HUES6 (cell line): ENCODE results near the gene SOD3.

Source experiments
- H3K27ac ChIP-seq: 2 replicates; pipeline ENCODE4 v1.7.0; 2013; ENCODE audit warnings: low read depth, mild to moderate bottlenecking, low read length, inconsistent platforms
- H3K27me3 ChIP-seq: 2 replicates; pipeline ENCODE4 v1.6.1; 2013; ENCODE audit warnings: low read length; ENCODE audit not compliant: control insufficient read depth, insufficient read depth
- H3K36me3 ChIP-seq: 2 replicates; pipeline ENCODE4 v1.6.1; 2013; ENCODE audit warnings: low read length; ENCODE audit not compliant: control insufficient read depth, insufficient read depth
- H3K4me1 ChIP-seq: 2 replicates; pipeline ENCODE4 v1.6.1; 2013; ENCODE audit warnings: low read length; ENCODE audit not compliant: control insufficient read depth, insufficient read depth
- H3K4me3 ChIP-seq: 2 replicates; pipeline ENCODE4 v1.5.1; 2013; ENCODE audit warnings: low read depth, low read length
- H3K9ac ChIP-seq: one replicate; pipeline ENCODE4 v1.6.1; 2013; ENCODE audit warnings: mild to moderate bottlenecking, low read length
- H3K9me3 ChIP-seq: 2 replicates; pipeline ENCODE4 v1.6.1; 2013; ENCODE audit warnings: low read depth, low read length; ENCODE audit not compliant: control insufficient read depth, insufficient read depth

Gene SOD3

GRCh38 chr4:24845902-24846301, 50.5 kb downstream of the SOD3 start:
- peaks cover 12% of the 10 kb centered on the region for H3K4me1 ChIP-seq

DNA sequence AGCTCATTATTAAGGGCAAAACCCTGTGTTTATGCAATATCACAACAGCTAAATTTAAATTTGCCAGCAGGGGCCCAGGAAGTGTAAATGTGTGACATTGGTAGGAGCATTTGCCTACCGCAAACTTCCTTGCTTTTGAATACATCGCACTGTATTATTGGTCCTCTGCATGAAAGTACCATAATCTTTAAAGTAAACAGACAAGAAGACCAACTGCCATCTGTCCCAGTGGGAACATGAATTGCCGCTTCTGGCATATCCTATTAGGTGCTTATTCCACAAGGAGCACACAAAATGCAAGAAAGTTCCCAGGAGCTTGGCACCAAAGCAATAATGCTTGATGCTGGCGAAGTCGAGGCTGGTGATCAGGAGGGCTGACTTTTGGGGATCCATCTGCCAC, 51.3 kb downstream of the SOD3 start:
- Histone ChIP-seq H3K27ac (no peak overlapping the region), H3K4me3 (no peak overlapping the region), H3K27me3 (no peaks in the 10 kb centered on the region), H3K9ac (no peak overlapping the region), H3K36me3 (no peaks in the 10 kb centered on the region), H3K4me1 (peaks cover 14% of the 10 kb centered on the region), H3K9me3 (no peaks in the 10 kb centered on the region)

More at GRCh38 chr4:24845902-24846301, 50.5 kb downstream of the SOD3 start:
- Histone ChIP-seq H3K36me3 (no peaks in the 10 kb centered on the region), H3K9ac (no peak overlapping the region), H3K9me3 (no peaks in the 10 kb centered on the region), H3K4me3 (no peak overlapping the region), H3K27me3 (no peaks in the 10 kb centered on the region), H3K27ac (no peak overlapping the region)

DNA sequence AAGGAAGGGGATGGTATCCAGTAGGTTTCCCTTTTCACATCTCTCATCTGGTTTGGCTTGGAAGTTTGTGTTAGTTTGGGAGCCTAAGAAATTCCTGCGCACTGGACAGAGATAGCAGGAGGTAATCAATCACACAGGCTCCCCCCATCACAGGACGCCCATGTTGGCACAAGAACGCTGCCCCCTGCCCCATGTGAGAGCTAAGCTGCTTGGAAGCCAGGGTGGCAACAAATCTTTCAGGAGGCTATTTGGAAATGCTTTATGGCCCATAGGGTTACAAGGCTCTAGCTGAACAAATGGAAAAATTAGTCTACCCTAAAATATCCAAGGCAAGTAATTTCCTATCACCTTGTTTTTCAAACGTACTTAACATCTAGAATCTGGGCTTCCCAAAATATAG, 54.0 kb downstream of the SOD3 start:
- H3K36me3 ChIP-seq, result no peaks in the 10 kb centered on the region
- no peaks in the 10 kb centered on the region for H3K27me3 ChIP-seq
- no peaks in the 10 kb centered on the region for H3K9me3 ChIP-seq
- peaks cover 14% of the 10 kb centered on the region for H3K4me1 ChIP-seq
- H3K9ac ChIP-seq, result no peak overlapping the region
- no peak overlapping the region for H3K4me3 ChIP-seq
- H3K27ac ChIP-seq, result no peak overlapping the region

DNA sequence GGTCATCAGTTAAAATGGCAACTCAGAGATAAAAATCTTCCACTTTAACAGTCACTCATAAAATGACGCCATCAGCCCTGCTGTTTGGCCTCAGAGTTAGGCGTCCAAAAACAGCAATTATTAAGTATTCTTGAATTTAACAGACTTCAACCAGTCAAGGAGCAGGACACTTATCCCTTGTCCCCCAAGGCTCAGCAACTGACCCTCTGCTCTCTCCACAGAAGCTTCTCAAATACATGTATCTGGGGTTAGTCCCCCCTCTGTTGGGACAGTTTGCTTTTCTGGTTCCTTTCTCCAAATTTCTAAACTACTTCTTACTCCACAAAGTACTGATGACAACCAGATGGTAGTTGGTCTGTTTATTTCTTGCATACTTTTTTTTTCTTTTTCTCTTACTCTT, 54.4 kb downstream of the SOD3 start:
- H3K9me3 ChIP-seq, result no peaks in the 10 kb centered on the region
- H3K4me3 ChIP-seq, result no peak overlapping the region
- peaks cover 14% of the 10 kb centered on the region for H3K4me1 ChIP-seq
- H3K36me3 ChIP-seq, result no peaks in the 10 kb centered on the region
- H3K27me3 ChIP-seq, result no peaks in the 10 kb centered on the region
- H3K9ac ChIP-seq, result no peak overlapping the region
- no peak overlapping the region for H3K27ac ChIP-seq
